Parathyroid adenoma (tissue), 2 donors: ENCODE data around the gene KLF9.

ENCODE experiments used
- H2AFZ ChIP-seq: fragments of 300-600 bp; sonication (generic); one replicate; pipeline ENCODE4 v1.7.0; 2017; ENCODE audit warnings: antibody characterized with exemption, mild to moderate bottlenecking
- H3K27ac ChIP-seq: fragments of 300-600 bp; sonication (generic); one replicate; pipeline ENCODE4 v1.7.0; 2017
- H3K27me3 ChIP-seq: fragments of 300-600 bp; sonication (generic); one replicate; pipeline ENCODE4 v1.7.0; 2017; ENCODE audit warnings: low read length; ENCODE audit not compliant: control insufficient read depth, insufficient read depth
- H3K36me3 ChIP-seq: fragments of 300-600 bp; sonication (generic); one replicate; pipeline ENCODE4 v1.7.0; 2017; ENCODE audit warnings: low read length; ENCODE audit not compliant: control insufficient read depth, insufficient read depth
- H3K4me1 ChIP-seq: fragments of 300-600 bp; sonication (generic); one replicate; pipeline ENCODE4 v1.7.0; 2017; ENCODE audit warnings: control low read depth
- H3K4me2 ChIP-seq: fragments of 300-600 bp; sonication (generic); one replicate; pipeline ENCODE4 v1.7.0; 2017; ENCODE audit warnings: low read length
- H3K4me3 ChIP-seq: fragments of 300-600 bp; sonication (generic); one replicate; pipeline ENCODE4 v1.7.0; 2017; ENCODE audit warnings: low read depth, low read length
- H3K79me2 ChIP-seq: fragments of 300-600 bp; sonication (generic); one replicate; pipeline ENCODE4 v1.7.0; 2017; ENCODE audit warnings: control low read depth
- H3K9ac ChIP-seq: fragments of 300-600 bp; sonication (generic); one replicate; pipeline ENCODE4 v1.7.0; 2017; ENCODE audit warnings: mild to moderate bottlenecking
- H3K9me3 ChIP-seq: fragments of 300-600 bp; sonication (generic); one replicate; pipeline ENCODE4 v1.7.0; 2017; ENCODE audit warnings: low read length; ENCODE audit not compliant: control insufficient read depth
- CTCF ChIP-seq: fragments of 300-600 bp; sonication (generic); IDR thresholded peaks from one replicate; pipeline ENCODE4 v1.7.0; 2017; ENCODE audit warnings: antibody characterized with exemption, mild to moderate bottlenecking
- donor health status: primary hyperparathyroidism.

The KLF9 gene

GRCh38 chr9:70420441-70421271, 6.2 kb upstream of the KLF9 start:
- Histone ChIP-seq H3K4me2 (peak overlapping the region; percentile 99), H3K36me3 (no peaks in the 10 kb centered on the region), H2AFZ (peak overlapping the region; percentile 68), H3K79me2 (no peaks in the 10 kb centered on the region), H3K27ac (peak overlapping the region; percentile 100), H3K4me1 (peaks cover 15% of the 10 kb centered on the region), H3K27me3 (no peaks in the 10 kb centered on the region), H3K9ac (peak overlapping the region; percentile 97), H3K9me3 (no peaks in the 10 kb centered on the region), H3K4me3 (peak overlapping the region; percentile 79)
- TF ChIP-seq CTCF, result no peak

GRCh38 chr9:70419556-70420440, 5.3 kb upstream of the KLF9 start:
- Histone ChIP-seq H2AFZ (peak overlapping the region; percentile 68), H3K36me3 (no peaks in the 10 kb centered on the region), H3K27me3 (no peaks in the 10 kb centered on the region), H3K4me3 (peak overlapping the region; percentile 79), H3K9me3 (no peaks in the 10 kb centered on the region), H3K4me2 (peak overlapping the region; percentile 100), H3K9ac (peak overlapping the region; percentile 97), H3K4me1 (peaks cover 19% of the 10 kb centered on the region), H3K79me2 (no peaks in the 10 kb centered on the region), H3K27ac (peak overlapping the region; percentile 100)
- no peak for TF ChIP-seq CTCF

- Histone ChIP-seq H3K4me3 (peak overlapping the region; percentile 79), H3K36me3 (no peaks in the 10 kb centered on the region), H3K9ac (peak overlapping the region; percentile 81), H3K27me3 (no peaks in the 10 kb centered on the region), H3K27ac (peak overlapping the region; percentile 100), H2AFZ (peak overlapping the region; percentile 58), H3K4me1 (peaks cover 21% of the 10 kb centered on the region), H3K4me2 (peak overlapping the region; percentile 100), H3K9me3 (no peaks in the 10 kb centered on the region), H3K79me2 (no peaks in the 10 kb centered on the region)
- no peak for TF ChIP-seq CTCF
These were observed 4.5 kb upstream of the KLF9 start for GRCh38 chr9:70418822-70419555.

GRCh38 chr9:70415476-70415875, 1.0 kb upstream of the KLF9 start:
- TF ChIP-seq CTCF, result no peak
- Histone ChIP-seq H3K4me3 (no peak overlapping the region), H3K9ac (no peak overlapping the region), H3K27me3 (no peaks in the 10 kb centered on the region), H3K36me3 (no peaks in the 10 kb centered on the region), H3K4me2 (no peak overlapping the region), H3K79me2 (peaks cover 7% of the 10 kb centered on the region), H3K27ac (peak overlapping the region; percentile 100), H3K4me1 (peaks cover 9% of the 10 kb centered on the region), H3K9me3 (no peaks in the 10 kb centered on the region), H2AFZ (no peak overlapping the region)
